GM23338 (cell line): ENCODE measurements around the gene NTNG2. TPM values are rescaled to one million over a fixed set of nuclear protein-coding genes. Genes with fewer than 3 reads are reported as not detected.
"Not testable (repeated sequence)": the region's sequence is repeated elsewhere in the genome, so short reads cannot be mapped to it uniquely, and the experiment has no call there.

Experiments
- ATAC-seq: fragments of 200-7000 bp; cut with Tn5 transposase; 3 replicates; pipeline ENCODE4 v1.9.1; 2020
- DNase-seq: peaks from one replicate; pipeline ENCODE4 v3.0.0-alpha.2; 2015; ENCODE audit warnings: low spot score
- H2AFZ ChIP-seq: fragments of 200-600 bp; sonication (generic); 2 replicates; pipeline ENCODE4 v1.8.0; 2016; ENCODE audit warnings: antibody characterized with exemption, mild to moderate bottlenecking, moderate library complexity
- H3F3A ChIP-seq: fragments of 200-600 bp; sonication (generic); replicated peaks from 2 replicates; pipeline ENCODE4 v1.8.0; 2017; ENCODE audit warnings: antibody characterized with exemption, mixed run types, low read depth
- H3K27ac ChIP-seq: fragments of 200-600 bp; sonication (generic); 2 replicates; pipeline ENCODE4 v1.6.1; 2016; ENCODE audit warnings: low read depth
- H3K27me3 ChIP-seq: fragments of 200-600 bp; sonication (generic); 2 replicates; pipeline ENCODE4 v1.8.0; 2016; ENCODE audit warnings: mild to moderate bottlenecking, mixed run types, moderate library complexity; ENCODE audit not compliant: insufficient read depth
- H3K36me3 ChIP-seq: fragments of 200-600 bp; sonication (generic); 2 replicates; pipeline ENCODE4 v1.8.0; 2016; ENCODE audit warnings: mild to moderate bottlenecking; ENCODE audit not compliant: insufficient read depth
- H3K4me1 ChIP-seq: fragments of 200-600 bp; sonication (generic); 2 replicates; pipeline ENCODE4 v1.8.0; 2016; ENCODE audit warnings: mild to moderate bottlenecking, moderate library complexity; ENCODE audit not compliant: insufficient read depth
- H3K4me2 ChIP-seq: fragments of 200-600 bp; sonication (generic); 2 replicates; pipeline ENCODE4 v1.7.1; 2017; ENCODE audit warnings: mixed run types
- H3K4me3 ChIP-seq: fragments of 200-600 bp; sonication (generic); 2 replicates; pipeline ENCODE4 v1.6.1; 2016; ENCODE audit warnings: mixed run types
- H3K79me2 ChIP-seq: fragments of 200-600 bp; sonication (generic); replicated peaks from 2 replicates; pipeline ENCODE4 v1.8.0; 2017; ENCODE audit warnings: mild to moderate bottlenecking; ENCODE audit not compliant: insufficient read depth
- H3K9me2 ChIP-seq: fragments of 200-600 bp; sonication (generic); 2 replicates; pipeline ENCODE4 v1.8.0; 2017; ENCODE audit not compliant: insufficient read depth
- H4K20me1 ChIP-seq: fragments of 200-600 bp; sonication (generic); replicated peaks from 2 replicates; pipeline ENCODE4 v1.8.0; 2017; ENCODE audit warnings: mild to moderate bottlenecking; ENCODE audit not compliant: insufficient read depth
- H3K27ac Mint-ChIP-seq: 2 replicates; pipeline ENCODE4 v1.8.0; 2020; ENCODE audit warnings: inconsistent platforms, mild to moderate bottlenecking, moderate library complexity, mixed read lengths
- H3K27me3 Mint-ChIP-seq: 3 replicates; pipeline ENCODE4 v1.8.0; 2022; ENCODE audit warnings: low read depth, mild to moderate bottlenecking, moderate library complexity, mixed read lengths, inconsistent platforms; ENCODE audit not compliant: insufficient read depth, poor library complexity
- H3K36me3 Mint-ChIP-seq: 3 replicates; pipeline ENCODE4 v1.8.0; 2021; ENCODE audit warnings: low read depth, mild to moderate bottlenecking, inconsistent platforms, moderate library complexity, mixed read lengths
- H3K4me1 Mint-ChIP-seq: 3 replicates; pipeline ENCODE4 v1.8.0; 2020; ENCODE audit warnings: mild to moderate bottlenecking, inconsistent platforms, mixed read lengths
- H3K4me3 Mint-ChIP-seq: 3 replicates; pipeline ENCODE4 v1.8.0; 2021; ENCODE audit warnings: moderate library complexity, mild to moderate bottlenecking, inconsistent platforms, mixed read lengths
- H3K9me3 Mint-ChIP-seq: 3 replicates; pipeline ENCODE4 v1.8.0; 2020; ENCODE audit warnings: moderate library complexity, mild to moderate bottlenecking, inconsistent platforms, mixed read lengths
- CREB1 ChIP-seq: fragments of 250-450 bp; sonication (Bioruptor Pico); IDR thresholded peaks from 2 replicates; pipeline ENCODE4 v1.5.0; 2020; ENCODE audit warnings: low read depth, mild to moderate bottlenecking, moderate library complexity
- CTCF ChIP-seq, 2 experiments: fragments of 200-600 bp in 1 of 2; sonication (generic) in 1 of 2; conservative IDR thresholded peaks; 2 replicates each; pipeline versions ENCODE4 v1.5.1 to v1.6.1; 2016 to 2017; ENCODE audit warnings: antibody characterized with exemption in 2 of 2, low read depth in 2 of 2, mild to moderate bottlenecking in 2 of 2, moderate library complexity in 1 of 2
- ETS1 ChIP-seq: IDR thresholded peaks from 2 replicates; pipeline ENCODE4 v1.6.1; 2016; ENCODE audit warnings: antibody characterized with exemption
- EZH2 ChIP-seq: fragments of 200-600 bp; sonication (generic); IDR thresholded peaks from one replicate; pipeline ENCODE4 v1.8.0; 2017; ENCODE audit warnings: antibody characterized with exemption, mild to moderate bottlenecking, low read depth; ENCODE audit not compliant: unreplicated experiment
- EZH2phosphoT487 ChIP-seq: fragments of 200-600 bp; sonication (generic); IDR thresholded peaks from one replicate; pipeline ENCODE4 v1.8.1; 2018; ENCODE audit warnings: antibody characterized with exemption; ENCODE audit not compliant: unreplicated experiment
- JUNB ChIP-seq: IDR thresholded peaks from one replicate; pipeline ENCODE4 v1.6.1; 2016; ENCODE audit warnings: antibody characterized with exemption; ENCODE audit not compliant: unreplicated experiment
- NANOG ChIP-seq: IDR thresholded peaks from 2 replicates; pipeline ENCODE4 v1.6.1; 2016; ENCODE audit warnings: antibody characterized with exemption, borderline replicate concordance
- POLR2AphosphoS5 ChIP-seq: IDR thresholded peaks from 2 replicates; pipeline ENCODE4 v1.6.1; 2016; ENCODE audit warnings: antibody characterized with exemption, low read depth
- REST ChIP-seq: IDR thresholded peaks from one replicate; pipeline ENCODE4 v1.6.1; 2018; ENCODE audit warnings: antibody characterized with exemption; ENCODE audit not compliant: unreplicated experiment
- STAT1 ChIP-seq: IDR thresholded peaks from one replicate; pipeline ENCODE4 v1.6.1; 2016; ENCODE audit warnings: antibody characterized with exemption; ENCODE audit not compliant: unreplicated experiment
- ZNF114 ChIP-seq: fragments of 250-450 bp; sonication (Bioruptor Pico); IDR thresholded peaks from 2 replicates; pipeline ENCODE4 v1.5.0; 2020; ENCODE audit warnings: mild to moderate bottlenecking, moderate library complexity
- ZNF331 ChIP-seq: fragments of 250-450 bp; sonication (Bioruptor Pico); IDR thresholded peaks from 2 replicates; pipeline ENCODE4 v1.5.0; 2020; ENCODE audit warnings: low read depth, mild to moderate bottlenecking, moderate library complexity
- polyA plus RNA-seq: library from polyadenylated mRNA; unstranded; fragments of >200 nt; fragmentation: Nextera tagmentation; extraction: Ambion mirVana; gene quantifications from 2 replicates; pipeline ENCODE4 v1.2.1, GENCODE V29; 2016
- total RNA-seq: library from RNA; depleted of rRNA; stranded (reverse); fragments of >200 nt; shearing (Covaris generic); gene quantifications from 2 replicates; pipeline ENCODE4 v1.2.3, GENCODE V29; 2014

Gene NTNG2
- total and polyA plus RNA-seq, 2 experiments from 2014 or later: 0.99 to 1.7 TPM

- H3K4me2 ChIP-seq, H3K27me3 ChIP-seq, H3F3A ChIP-seq, H3K4me1 ChIP-seq, H3K4me3 ChIP-seq, ATAC-seq, H3K4me3 Mint-ChIP-seq, H3K36me3 Mint-ChIP-seq, H4K20me1 ChIP-seq, H3K9me3 Mint-ChIP-seq, H3K9me2 ChIP-seq, H3K27ac Mint-ChIP-seq, DNase-seq, H3K36me3 ChIP-seq, H3K27ac ChIP-seq, H2AFZ ChIP-seq, H3K79me2 ChIP-seq: not testable (repeated sequence)
- Mint-ChIP-seq H3K27me3 (peaks cover 12% of the 10 kb centered on the region), H3K4me1 (peaks cover 15% of the 10 kb centered on the region)
These were observed 27.8 kb upstream of the NTNG2 start for GRCh38 chr9:132134085-132134484.

DNA sequence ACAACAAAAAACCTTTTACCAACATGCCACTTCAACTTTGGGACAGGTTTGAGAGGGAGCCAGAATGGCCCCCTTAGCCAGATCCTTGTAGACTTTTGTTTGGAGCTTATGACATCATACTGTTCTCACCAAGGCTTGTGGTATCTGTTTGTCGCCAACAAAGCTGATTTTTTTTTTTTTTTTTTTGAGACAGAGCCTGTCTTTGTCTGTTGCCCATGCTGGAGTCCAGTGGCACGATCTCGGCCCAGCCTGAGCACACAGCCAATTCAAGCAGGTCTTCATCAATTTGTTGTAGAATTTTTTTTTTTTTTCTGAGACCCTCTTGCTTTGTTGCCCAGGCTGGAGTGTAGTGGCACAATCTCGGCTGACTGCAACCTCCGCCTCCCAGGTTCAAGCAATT lies 26.4 kb upstream of the NTNG2 start:
- ATAC-seq: no peak
- no peak overlapping the region for H3K27ac ChIP-seq
- TF ChIP-seq ZNF114 (CRISPR knock-in tag): no peak
- no peak for TF ChIP-seq EZH2phosphoT487
- no peak for TF ChIP-seq STAT1
- TF ChIP-seq JUNB: no peak
- no peak for TF ChIP-seq CREB1 (CRISPR knock-in tag)
- no peak for TF ChIP-seq NANOG
- TF ChIP-seq POLR2AphosphoS5: no peak
- TF ChIP-seq CTCF (conservative IDR thresholded peaks at IDR 0.05; ENCODE audit: low read depth in 2 of 2): no peak
- TF ChIP-seq ETS1: no peak
- no peak for TF ChIP-seq ZNF331
- no peak for TF ChIP-seq REST
- no peak for TF ChIP-seq EZH2

More for the DNA sequence above, 26.4 kb upstream of the NTNG2 start:
- Histone ChIP-seq H3K36me3 (no peaks in the 10 kb centered on the region), H4K20me1 (no peaks in the 10 kb centered on the region), H3K79me2 (no peaks in the 10 kb centered on the region), H3K4me1 (peaks cover 12% of the 10 kb centered on the region), H2AFZ (no peak overlapping the region), H3K9me2 (peaks cover 4% of the 10 kb centered on the region; the same call in 1 of the 2 replicates), H3K4me2 (no peak overlapping the region), H3K4me3 (no peak overlapping the region), H3K27me3 (no peaks in the 10 kb centered on the region), H3F3A (no peaks in the 10 kb centered on the region)
- Mint-ChIP-seq H3K27me3 (peaks cover 6% of the 10 kb centered on the region), H3K4me3 (no peak overlapping the region), H3K36me3 (no peaks in the 10 kb centered on the region), H3K4me1 (peaks cover 21% of the 10 kb centered on the region), H3K9me3 (no peaks in the 10 kb centered on the region), H3K27ac (no peak overlapping the region)
- DNase-seq: no peak
